Endothelial cell of umbilical vein (primary cell): ENCODE measurements around the gene BABAM2. TPM values are rescaled to one million over a fixed set of nuclear protein-coding genes. Genes with fewer than 3 reads are reported as not detected.

Source experiments
- BruUV-seq: library from RNA; stranded (reverse); fragments of 400-500 nt; replicated peaks from 2 replicates; lab custom pipeline; 2021; lab: Mats Ljungman, UMichigan
- CTCF ChIA-PET: fragments of 300-600, 350-600 bp; sonication (Branson Sonifier 250); formaldehyde crosslinking; loops from one replicate; lab custom pipeline; 2021; ENCODE audit warnings: antibody characterized with exemption, inconsistent platforms; lab: Charles Lee
- POLR2A ChIA-PET: fragments of 300-600, 350-600 bp; sonication (Branson Sonifier 250); formaldehyde crosslinking; loops from one replicate; lab custom pipeline; 2021; ENCODE audit warnings: antibody characterized with exemption, inconsistent platforms; lab: Charles Lee
- DNase-seq: peaks from one replicate; pipeline ENCODE4 v3.0.0-alpha.2; 2011; ENCODE audit warnings: low read depth, low spot score
- FAIRE-seq: peaks from 2 replicates; lab custom pipeline; 2011; peaks lifted over from hg19 to GRCh38; lab: Jason Lieb, UNC
- H2AFZ ChIP-seq: 2 replicates; pipeline ENCODE4 v1.6.0; 2012; ENCODE audit warnings: low read depth, low read length, control low read depth, inconsistent platforms
- H3K27ac ChIP-seq: 2 replicates; pipeline ENCODE4 v1.5.1; 2011; ENCODE audit warnings: low read depth, mild to moderate bottlenecking, control low read depth, low read length, moderate library complexity; ENCODE audit not compliant: insufficient read depth
- H3K27me3 ChIP-seq, 2 experiments: 2 replicates each; pipeline versions ENCODE4 v1.6.0 to v1.6.1; 2011; ENCODE audit warnings: low read length in 2 of 2, mixed read lengths in 1 of 2; ENCODE audit not compliant: control insufficient read depth in 2 of 2, insufficient read depth in 2 of 2
- H3K36me3 ChIP-seq, 2 experiments: 2 replicates in 1 of 2; 3 replicates in 1 of 2; pipeline ENCODE4 v1.5.1; 2011; ENCODE audit warnings: low read length in 2 of 2, mild to moderate bottlenecking in 1 of 2, moderate library complexity in 1 of 2; ENCODE audit not compliant: control insufficient read depth in 2 of 2, insufficient read depth in 2 of 2; ENCODE audit errors: extremely low read depth in 1 of 2
- H3K4me1 ChIP-seq: 3 replicates; pipeline ENCODE4 v1.5.1; 2011; ENCODE audit warnings: mild to moderate bottlenecking, low read length; ENCODE audit not compliant: control insufficient read depth, insufficient read depth; ENCODE audit errors: extremely low read depth
- H3K4me2 ChIP-seq: 2 replicates; pipeline ENCODE4 v1.6.1; 2011; ENCODE audit warnings: low read length, control low read depth, mixed read lengths; ENCODE audit not compliant: insufficient read depth
- H3K4me3 ChIP-seq, 3 experiments: fragments of 200-600 bp in 1 of 3; sonication (generic), shearing (Covaris generic) in 1 of 3; replicated peaks in 1 of 3; 2 replicates each; pipeline ENCODE4 v1.5.1; 2011 to 2016; ENCODE audit warnings: control low read depth in 3 of 3, low read length in 3 of 3, mild to moderate bottlenecking in 2 of 3, inconsistent platforms in 1 of 3, low read depth in 1 of 3, moderate library complexity in 1 of 3; ENCODE audit not compliant: insufficient read depth in 1 of 3
- H3K79me2 ChIP-seq: 2 replicates; pipeline ENCODE4 v1.6.0; 2012; ENCODE audit warnings: low read length, inconsistent platforms; ENCODE audit not compliant: control insufficient read depth, insufficient read depth
- H3K9ac ChIP-seq: replicated peaks from 2 replicates; pipeline ENCODE3; 2011; ENCODE audit warnings: low read length, control low read depth; ENCODE audit not compliant: insufficient read depth; ENCODE audit errors: extremely low read depth
- H3K9me1 ChIP-seq: replicated peaks from 3 replicates; pipeline ENCODE4 v1.6.0; 2011; ENCODE audit warnings: mild to moderate bottlenecking, low read length; ENCODE audit not compliant: control insufficient read depth, insufficient read depth; ENCODE audit errors: extremely low read depth
- H3K9me3 ChIP-seq: replicated peaks from 2 replicates; pipeline ENCODE4 v1.5.1; 2012; ENCODE audit warnings: low read length, inconsistent platforms; ENCODE audit not compliant: control insufficient read depth, insufficient read depth
- H4K20me1 ChIP-seq: replicated peaks from 2 replicates; pipeline ENCODE3; 2011; ENCODE audit warnings: mild to moderate bottlenecking, low read length; ENCODE audit not compliant: control insufficient read depth, insufficient read depth; ENCODE audit errors: extremely low read depth
- EZH2 ChIP-seq: IDR thresholded peaks from 2 replicates; pipeline ENCODE4 v1.6.1; 2012; ENCODE audit warnings: borderline replicate concordance, low read depth, mild to moderate bottlenecking, moderate library complexity, low read length, inconsistent platforms; ENCODE audit not compliant: severe bottlenecking
- FOS ChIP-seq: IDR thresholded peaks from 2 replicates; pipeline ENCODE4 v1.6.1; 2011; ENCODE audit warnings: mild to moderate bottlenecking, low read length, moderate library complexity, borderline replicate concordance; ENCODE audit not compliant: insufficient read depth
- GATA2 ChIP-seq: IDR thresholded peaks from 2 replicates; pipeline ENCODE4 v1.7.0; 2011; ENCODE audit warnings: low read depth, mild to moderate bottlenecking, moderate library complexity, mixed read lengths, low read length; ENCODE audit not compliant: insufficient read length, insufficient read depth
- JUN ChIP-seq: IDR thresholded peaks from 2 replicates; pipeline ENCODE4 v1.6.1; 2011; ENCODE audit warnings: borderline replicate concordance, low read depth; ENCODE audit not compliant: insufficient read length, insufficient read depth
- MYC ChIP-seq: IDR thresholded peaks from one replicate; pipeline ENCODE4 v1.6.1; 2011; ENCODE audit warnings: mild to moderate bottlenecking, low read depth, low read length
- POLR2A ChIP-seq: IDR thresholded peaks from 2 replicates; pipeline ENCODE4 v1.6.1; 2012; ENCODE audit warnings: low read depth, mild to moderate bottlenecking, control low read depth, low read length
- POLR2AphosphoS5 ChIP-seq: IDR thresholded peaks from 2 replicates; pipeline ENCODE4 v1.6.1; 2012; ENCODE audit warnings: low read depth, mild to moderate bottlenecking, control low read depth, low read length, moderate library complexity; ENCODE audit not compliant: insufficient read depth
- dilution Hi-C: fragments of 300-500 bp; cut with MboI; formaldehyde crosslinking; loops from one replicate; pipeline ENCODE4 v1.15.0; 2019; ENCODE audit warnings: low sequenced_read_pairs; ENCODE audit not compliant: extremely low pct_ligation_motif_present
- intact Hi-C: fragments of 100-400 bp; cut with micrococcal nuclease; formaldehyde crosslinking; loops from one replicate; pipeline ENCODE4 v1.10.0; 2022
- polyA plus RNA-seq, 4 experiments: library from polyadenylated mRNA; depleted of rRNA in 3 of 4; stranded (reverse) in 3 of 4; unstranded in 1 of 4; fragments of >200 nt; gene quantifications; 2 replicates each; pipeline versions ENCODE4 v1.2.1 to v1.2.3, GENCODE V29; 2011 to 2012; ENCODE audit warnings: missing spikeins in 1 of 4
- total RNA-seq: library from RNA; stranded (reverse); gene quantifications from 2 replicates; pipeline ENCODE4 v1.2.3, GENCODE V29; 2021
- TF ChIP-seq, protein P1 (sequence below): IDR thresholded peaks from 2 replicates; pipeline ENCODE4 v1.6.1; 2011; ENCODE audit not compliant: insufficient read depth, insufficient read length
- TF ChIP-seq, protein P2 (sequence below), 2 donors: IDR thresholded peaks; 1 replicate in 1 of 2; 2 replicates in 1 of 2; pipeline ENCODE4 v1.5.1; 2011; ENCODE audit warnings: low read length in 2 of 2, mild to moderate bottlenecking in 2 of 2, moderate library complexity in 2 of 2, control low read depth in 1 of 2, inconsistent platforms in 1 of 2, low read depth in 1 of 2; ENCODE audit not compliant: insufficient read depth in 1 of 2; ENCODE audit errors: extremely low read depth in 1 of 2

Gene BABAM2
- total and polyA plus RNA-seq, 2 donors (not counting 3 experiments of a cell fraction or from before 2014, with no cell fraction given) = 19.9 to 27.6 TPM

DNA sequence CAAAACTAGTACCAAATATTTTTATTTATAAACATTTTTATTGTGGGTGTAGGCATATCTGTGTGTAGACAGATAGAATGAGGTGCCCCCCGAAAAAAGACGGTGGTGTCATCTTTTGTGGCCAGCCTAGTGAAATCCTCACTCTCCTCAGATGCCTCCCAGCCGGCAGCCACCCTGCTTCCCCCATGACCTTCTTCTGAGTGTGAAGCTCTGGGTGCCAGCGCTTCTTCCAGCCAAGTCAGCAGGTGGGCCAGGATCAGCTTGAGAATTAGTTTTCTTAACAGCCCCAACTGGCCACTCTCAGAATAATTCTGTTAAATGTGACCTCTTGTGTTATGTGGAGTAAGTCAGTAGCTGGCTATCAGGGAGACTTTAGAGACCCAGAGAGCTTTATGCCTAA is 272.5 kb downstream of the BABAM2 start:
- no peak overlapping the region for H3K4me3 ChIP-seq
- H3K4me1 ChIP-seq = peaks cover 2% of the 10 kb centered on the region
- no peaks in the 10 kb centered on the region for H3K27me3 ChIP-seq
- H2AFZ ChIP-seq = no peak overlapping the region
- no peaks in the 10 kb centered on the region for H3K36me3 ChIP-seq
- H3K79me2 ChIP-seq = no peaks in the 10 kb centered on the region
- no peaks in the 10 kb centered on the region for H3K9me1 ChIP-seq
- no peak overlapping the region for H3K27ac ChIP-seq
- TF ChIP-seq POLR2AphosphoS5 = no peak
- TF ChIP-seq POLR2A = no peak
- no peak for TF ChIP-seq JUN
- no peak for TF ChIP-seq FOS
- TF ChIP-seq, protein P1, sequence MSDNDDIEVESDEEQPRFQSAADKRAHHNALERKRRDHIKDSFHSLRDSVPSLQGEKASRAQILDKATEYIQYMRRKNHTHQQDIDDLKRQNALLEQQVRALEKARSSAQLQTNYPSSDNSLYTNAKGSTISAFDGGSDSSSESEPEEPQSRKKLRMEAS = no peak
- no peak for TF ChIP-seq GATA2
- no peak for TF ChIP-seq MYC
- no peak for TF ChIP-seq EZH2
- TF ChIP-seq, protein P2, sequence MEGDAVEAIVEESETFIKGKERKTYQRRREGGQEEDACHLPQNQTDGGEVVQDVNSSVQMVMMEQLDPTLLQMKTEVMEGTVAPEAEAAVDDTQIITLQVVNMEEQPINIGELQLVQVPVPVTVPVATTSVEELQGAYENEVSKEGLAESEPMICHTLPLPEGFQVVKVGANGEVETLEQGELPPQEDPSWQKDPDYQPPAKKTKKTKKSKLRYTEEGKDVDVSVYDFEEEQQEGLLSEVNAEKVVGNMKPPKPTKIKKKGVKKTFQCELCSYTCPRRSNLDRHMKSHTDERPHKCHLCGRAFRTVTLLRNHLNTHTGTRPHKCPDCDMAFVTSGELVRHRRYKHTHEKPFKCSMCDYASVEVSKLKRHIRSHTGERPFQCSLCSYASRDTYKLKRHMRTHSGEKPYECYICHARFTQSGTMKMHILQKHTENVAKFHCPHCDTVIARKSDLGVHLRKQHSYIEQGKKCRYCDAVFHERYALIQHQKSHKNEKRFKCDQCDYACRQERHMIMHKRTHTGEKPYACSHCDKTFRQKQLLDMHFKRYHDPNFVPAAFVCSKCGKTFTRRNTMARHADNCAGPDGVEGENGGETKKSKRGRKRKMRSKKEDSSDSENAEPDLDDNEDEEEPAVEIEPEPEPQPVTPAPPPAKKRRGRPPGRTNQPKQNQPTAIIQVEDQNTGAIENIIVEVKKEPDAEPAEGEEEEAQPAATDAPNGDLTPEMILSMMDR (IDR thresholded peaks at IDR 0.05; ENCODE audit: extremely low read depth in 1 of 2, insufficient read depth in 1 of 2, low read depth in 1 of 2, low read length in 2 of 2) = no peak
- no peak for DNase-seq
- dilution Hi-C loops (no loop called here), intact Hi-C loops (no loop called here)
- POLR2A ChIA-PET = no interaction called here
- H3K4me2 ChIP-seq = no peak overlapping the region
- BruUV-seq = no TSS peak
- no peaks in the 10 kb centered on the region for H4K20me1 ChIP-seq
- no peaks in the 10 kb centered on the region for H3K9me3 ChIP-seq
- H3K9ac ChIP-seq = no peak overlapping the region
- FAIRE-seq = no peak
- CTCF ChIA-PET = interaction anchor here (0.9 to 2.6 kb wide), 5 partner anchors 9 to 33 kb away, joined by 3 to 7 read pairs (median 3); no protein-coding TSS in a partner anchor
